GM18498 (cell line): ENCODE data around the gene PCA3.

Experiments
- ATAC-seq: cut with Tn5 transposase; IDR thresholded peaks from one replicate; pipeline ENCODE4 v1.9.1; 2021; ENCODE audit warnings: mild to moderate bottlenecking, moderate library complexity; ENCODE audit not compliant: unreplicated experiment

The PCA3 gene

GRCh38 chr9:76820431-76820830 is 56.2 kb downstream of the PCA3 start:
- no peak for ATAC-seq

GRCh38 chr9:76827296-76828080 is 63.2 kb downstream of the PCA3 start:
- ATAC-seq: no peak

- ATAC-seq: no peak
Measured at GRCh38 chr9:76828447-76828846, 64.2 kb downstream of the PCA3 start.

- no peak for ATAC-seq
Measured at GRCh38 chr9:76835571-76836283, 71.5 kb downstream of the PCA3 start.
